ENCODE measurements around the gene IL1RAPL2.

DNA sequence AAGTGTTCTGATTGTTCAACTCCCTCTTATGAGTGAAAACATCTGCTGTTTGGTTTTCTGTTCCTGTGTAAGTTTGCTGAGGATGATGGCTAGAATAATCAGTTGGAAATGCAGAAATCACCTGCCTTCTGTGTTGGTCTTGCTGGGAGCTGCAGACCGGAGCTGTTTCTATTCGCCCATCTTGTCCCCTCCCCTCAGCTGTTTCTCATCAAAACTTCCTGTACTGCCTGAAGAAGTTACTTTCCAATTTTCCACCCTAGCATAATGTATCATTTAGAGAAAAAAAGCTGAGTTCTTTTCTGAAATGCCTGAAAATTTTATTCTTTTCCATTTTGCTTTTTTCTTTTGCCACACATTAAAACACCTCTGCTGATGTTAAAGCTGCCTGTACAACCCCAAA is 486.9 kb downstream of the IL1RAPL2 start:
- TF ChIP-seq EP300 (IDR thresholded peaks at IDR 0.05; ENCODE audit: borderline replicate concordance in 1 of 2, control insufficient read depth in 1 of 2, low read depth in 2 of 2, low read length in 2 of 2) (no peak), EZH2 (IDR thresholded peaks at IDR 0.05; ENCODE audit: borderline replicate concordance, control insufficient read depth, low read depth, low read length) (no peak), CTCF (IDR thresholded peaks at IDR 0.05 in 2 of 3, conservative IDR thresholded peaks at IDR 0.05 in 1 of 3; ENCODE audit: control insufficient read depth in 2 of 3, extremely low read depth in 1 of 3, insufficient read depth in 1 of 3, low read depth in 3 of 3, low read length in 3 of 3) (no peak), PBX3 (IDR thresholded peaks at IDR 0.05; ENCODE audit: insufficient replicate concordance, low read depth, low read length) (no peak), JUNB (IDR thresholded peaks at IDR 0.05) (no peak), POLR2AphosphoS5 (IDR thresholded peaks at IDR 0.05; ENCODE audit: low read length) (no peak), CBFB (IDR thresholded peaks at IDR 0.05; ENCODE audit: low read depth) (no peak), BCL11A (IDR thresholded peaks at IDR 0.05; ENCODE audit: low read depth, low read length) (no peak), SPI1 (IDR thresholded peaks at IDR 0.05; ENCODE audit: borderline replicate concordance, insufficient read depth, low read depth, low read length) (no peak), NFIC (IDR thresholded peaks at IDR 0.05; ENCODE audit: low read depth, low read length) (no peak)
